ENCODE results near the gene MRE11.

GRCh38 chr11:94423507-94423906 lies 70.1 kb downstream of the MRE11 start:
- TF ChIP-seq SMC3 (IDR thresholded peaks at IDR 0.05): no peak
- TF ChIP-seq EHMT2 (IDR thresholded peaks at IDR 0.05; ENCODE audit: low read depth): no peak
- TF ChIP-seq ELK1 (IDR thresholded peaks at IDR 0.05; ENCODE audit: low read depth, low read length): no peak
- no peak for TF ChIP-seq RFX5 (IDR thresholded peaks at IDR 0.05)
- TF ChIP-seq, protein P1, sequence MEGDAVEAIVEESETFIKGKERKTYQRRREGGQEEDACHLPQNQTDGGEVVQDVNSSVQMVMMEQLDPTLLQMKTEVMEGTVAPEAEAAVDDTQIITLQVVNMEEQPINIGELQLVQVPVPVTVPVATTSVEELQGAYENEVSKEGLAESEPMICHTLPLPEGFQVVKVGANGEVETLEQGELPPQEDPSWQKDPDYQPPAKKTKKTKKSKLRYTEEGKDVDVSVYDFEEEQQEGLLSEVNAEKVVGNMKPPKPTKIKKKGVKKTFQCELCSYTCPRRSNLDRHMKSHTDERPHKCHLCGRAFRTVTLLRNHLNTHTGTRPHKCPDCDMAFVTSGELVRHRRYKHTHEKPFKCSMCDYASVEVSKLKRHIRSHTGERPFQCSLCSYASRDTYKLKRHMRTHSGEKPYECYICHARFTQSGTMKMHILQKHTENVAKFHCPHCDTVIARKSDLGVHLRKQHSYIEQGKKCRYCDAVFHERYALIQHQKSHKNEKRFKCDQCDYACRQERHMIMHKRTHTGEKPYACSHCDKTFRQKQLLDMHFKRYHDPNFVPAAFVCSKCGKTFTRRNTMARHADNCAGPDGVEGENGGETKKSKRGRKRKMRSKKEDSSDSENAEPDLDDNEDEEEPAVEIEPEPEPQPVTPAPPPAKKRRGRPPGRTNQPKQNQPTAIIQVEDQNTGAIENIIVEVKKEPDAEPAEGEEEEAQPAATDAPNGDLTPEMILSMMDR (IDR thresholded peaks at IDR 0.05): no peak
- TF ChIP-seq ZSCAN20 (CRISPR knock-in tag; IDR thresholded peaks at IDR 0.05): no peak
- no peak for TF ChIP-seq CEBPB (IDR thresholded peaks at IDR 0.05)
- no peak for TF ChIP-seq USF2 (IDR thresholded peaks at IDR 0.05)
- no peak for TF ChIP-seq POLR2AphosphoS2 (conservative IDR thresholded peaks at IDR 0.05; ENCODE audit: low read length)
- TF ChIP-seq KDM5A (IDR thresholded peaks at IDR 0.05): no peak
- no peak for TF ChIP-seq POLR2A (IDR thresholded peaks at IDR 0.05; ENCODE audit: low read length)
- TF ChIP-seq MYC (IDR thresholded peaks at IDR 0.05; ENCODE audit: borderline replicate concordance, low read length): no peak
- no peak for TF ChIP-seq RAD21 (conservative IDR thresholded peaks at IDR 0.05 in 1 of 2, IDR thresholded peaks at IDR 0.05 in 1 of 2)

All from A549 (cell line).